ENCODE results near the gene FAM131B.
A peak's percentile ranks its signal among the peaks of the same experiment; 100 is the strongest.

DNA sequence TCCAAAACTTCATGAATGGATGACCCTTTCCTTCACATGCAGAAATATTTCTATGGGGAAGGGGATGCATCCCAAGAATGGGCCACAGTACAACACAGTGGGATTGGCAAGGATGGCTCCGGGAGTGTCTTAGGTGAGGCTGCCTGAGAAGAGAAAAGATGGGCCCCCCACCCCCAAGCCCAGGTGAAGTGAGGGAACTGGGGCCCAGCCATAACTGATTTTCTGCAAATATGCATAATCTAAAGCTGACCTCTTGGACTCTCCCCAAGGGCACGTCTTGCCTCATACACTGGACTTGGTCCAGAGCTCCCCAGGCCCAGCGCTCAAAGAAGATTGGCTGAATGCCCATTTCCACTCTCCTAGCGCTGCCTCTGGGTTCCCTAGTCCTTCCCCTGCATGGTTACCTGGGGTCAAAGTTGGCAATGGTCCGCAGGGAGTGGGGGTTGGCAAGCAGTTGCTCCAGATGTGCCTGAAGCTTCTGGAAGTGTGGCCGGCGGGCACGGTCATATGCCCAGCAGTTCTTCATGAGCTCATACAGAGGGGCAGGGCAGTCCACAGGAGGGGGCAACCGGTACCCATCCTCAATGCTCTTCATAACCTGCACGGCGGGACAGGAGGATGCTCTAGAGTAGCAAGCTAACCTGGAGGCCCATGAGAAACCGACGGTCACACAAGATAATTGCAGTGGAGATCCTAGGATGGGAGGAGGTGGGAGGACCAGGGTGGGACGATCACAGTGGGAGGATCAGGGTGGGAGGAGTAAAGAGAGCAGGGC is 30.9 kb upstream of the FAM131B start:
- TF ChIP-seq, protein P1, sequence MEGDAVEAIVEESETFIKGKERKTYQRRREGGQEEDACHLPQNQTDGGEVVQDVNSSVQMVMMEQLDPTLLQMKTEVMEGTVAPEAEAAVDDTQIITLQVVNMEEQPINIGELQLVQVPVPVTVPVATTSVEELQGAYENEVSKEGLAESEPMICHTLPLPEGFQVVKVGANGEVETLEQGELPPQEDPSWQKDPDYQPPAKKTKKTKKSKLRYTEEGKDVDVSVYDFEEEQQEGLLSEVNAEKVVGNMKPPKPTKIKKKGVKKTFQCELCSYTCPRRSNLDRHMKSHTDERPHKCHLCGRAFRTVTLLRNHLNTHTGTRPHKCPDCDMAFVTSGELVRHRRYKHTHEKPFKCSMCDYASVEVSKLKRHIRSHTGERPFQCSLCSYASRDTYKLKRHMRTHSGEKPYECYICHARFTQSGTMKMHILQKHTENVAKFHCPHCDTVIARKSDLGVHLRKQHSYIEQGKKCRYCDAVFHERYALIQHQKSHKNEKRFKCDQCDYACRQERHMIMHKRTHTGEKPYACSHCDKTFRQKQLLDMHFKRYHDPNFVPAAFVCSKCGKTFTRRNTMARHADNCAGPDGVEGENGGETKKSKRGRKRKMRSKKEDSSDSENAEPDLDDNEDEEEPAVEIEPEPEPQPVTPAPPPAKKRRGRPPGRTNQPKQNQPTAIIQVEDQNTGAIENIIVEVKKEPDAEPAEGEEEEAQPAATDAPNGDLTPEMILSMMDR (IDR thresholded peaks at IDR 0.05; ENCODE audit: insufficient read depth, low read length) = no peak
- TF ChIP-seq, protein P2, sequence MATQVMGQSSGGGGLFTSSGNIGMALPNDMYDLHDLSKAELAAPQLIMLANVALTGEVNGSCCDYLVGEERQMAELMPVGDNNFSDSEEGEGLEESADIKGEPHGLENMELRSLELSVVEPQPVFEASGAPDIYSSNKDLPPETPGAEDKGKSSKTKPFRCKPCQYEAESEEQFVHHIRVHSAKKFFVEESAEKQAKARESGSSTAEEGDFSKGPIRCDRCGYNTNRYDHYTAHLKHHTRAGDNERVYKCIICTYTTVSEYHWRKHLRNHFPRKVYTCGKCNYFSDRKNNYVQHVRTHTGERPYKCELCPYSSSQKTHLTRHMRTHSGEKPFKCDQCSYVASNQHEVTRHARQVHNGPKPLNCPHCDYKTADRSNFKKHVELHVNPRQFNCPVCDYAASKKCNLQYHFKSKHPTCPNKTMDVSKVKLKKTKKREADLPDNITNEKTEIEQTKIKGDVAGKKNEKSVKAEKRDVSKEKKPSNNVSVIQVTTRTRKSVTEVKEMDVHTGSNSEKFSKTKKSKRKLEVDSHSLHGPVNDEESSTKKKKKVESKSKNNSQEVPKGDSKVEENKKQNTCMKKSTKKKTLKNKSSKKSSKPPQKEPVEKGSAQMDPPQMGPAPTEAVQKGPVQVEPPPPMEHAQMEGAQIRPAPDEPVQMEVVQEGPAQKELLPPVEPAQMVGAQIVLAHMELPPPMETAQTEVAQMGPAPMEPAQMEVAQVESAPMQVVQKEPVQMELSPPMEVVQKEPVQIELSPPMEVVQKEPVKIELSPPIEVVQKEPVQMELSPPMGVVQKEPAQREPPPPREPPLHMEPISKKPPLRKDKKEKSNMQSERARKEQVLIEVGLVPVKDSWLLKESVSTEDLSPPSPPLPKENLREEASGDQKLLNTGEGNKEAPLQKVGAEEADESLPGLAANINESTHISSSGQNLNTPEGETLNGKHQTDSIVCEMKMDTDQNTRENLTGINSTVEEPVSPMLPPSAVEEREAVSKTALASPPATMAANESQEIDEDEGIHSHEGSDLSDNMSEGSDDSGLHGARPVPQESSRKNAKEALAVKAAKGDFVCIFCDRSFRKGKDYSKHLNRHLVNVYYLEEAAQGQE (IDR thresholded peaks at IDR 0.05; ENCODE audit: insufficient replicate concordance, low read depth) = no peak
- peak; percentile 25; the same call in 1 of the 2 replicates for TF ChIP-seq POLR2AphosphoS5 (IDR thresholded peaks at IDR 0.05; ENCODE audit: low read depth)
- no peak for TF ChIP-seq GABPA (IDR thresholded peaks at IDR 0.05; ENCODE audit: low read depth)
- no peak for TF ChIP-seq SPI1 (IDR thresholded peaks at IDR 0.05; ENCODE audit: borderline replicate concordance, low read depth)
